22Rv1 (cell line): ENCODE data around the gene C1orf210.

Source experiments
- CTCF ChIP-seq: fragments of 450-650 bp; IDR thresholded peaks from 2 replicates; pipeline ENCODE4 v1.5.1; 2017; ENCODE audit warnings: mild to moderate bottlenecking
- ZFX ChIP-seq: fragments of 450-650 bp; IDR thresholded peaks from 2 replicates; pipeline ENCODE4 v1.6.1; 2017; ENCODE audit warnings: antibody characterized with exemption, borderline replicate concordance

DNA sequence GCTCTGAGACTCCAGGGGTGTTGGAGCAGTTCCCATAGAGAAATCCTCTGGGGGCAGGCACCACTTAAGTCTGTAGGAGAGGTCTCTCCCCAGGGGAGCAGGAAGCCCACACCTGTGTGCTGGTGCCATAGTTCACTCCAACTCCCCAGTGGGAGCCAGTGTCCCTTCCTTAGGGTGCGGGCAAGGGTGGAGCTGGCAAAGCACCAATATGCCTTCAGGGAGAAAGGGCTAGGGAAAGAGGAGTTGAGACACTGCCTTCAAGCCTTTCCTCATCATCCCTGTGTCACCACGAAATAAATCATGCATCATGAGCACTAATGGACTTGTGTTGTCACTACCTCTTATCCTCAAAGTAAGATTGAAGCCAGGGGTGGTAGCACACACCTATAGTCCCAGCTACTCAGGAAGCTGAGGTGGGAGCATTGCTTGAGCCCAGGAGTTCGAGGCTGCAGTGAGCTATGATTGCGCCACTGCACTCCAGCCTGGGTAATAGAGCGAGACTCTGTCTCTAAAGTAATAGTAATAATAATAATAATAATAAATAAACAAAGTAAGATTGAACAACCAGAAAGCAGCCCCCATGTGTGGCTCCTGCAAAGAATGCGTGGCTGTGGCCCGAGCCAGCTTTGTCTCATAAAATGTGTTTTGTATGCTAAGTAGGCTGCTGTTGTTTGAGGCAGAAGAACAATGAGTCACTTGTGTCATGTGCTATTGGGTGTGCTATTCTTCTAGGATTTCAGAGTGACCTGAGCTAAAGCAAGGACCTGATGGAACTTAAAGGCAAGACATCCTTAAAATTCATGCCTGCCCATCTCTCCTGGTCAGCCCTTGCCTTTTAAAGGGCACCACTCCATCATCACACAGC, 8.7 kb upstream of the C1orf210 start:
- no peak for TF ChIP-seq CTCF
- no peak for TF ChIP-seq ZFX
